SU-DHL-6 (cell line): ENCODE results near the gene ZXDC.

Source experiments
- EZH2phosphoT487 ChIP-seq: fragments of 200-600 bp; sonication (generic), shearing (Covaris generic); conservative IDR thresholded peaks from 2 replicates; pipeline ENCODE4 v1.6.1; 2018; ENCODE audit warnings: mild to moderate bottlenecking, antibody characterized with exemption, low read length, moderate library complexity, mixed read lengths
- TF ChIP-seq, protein P1 (sequence below): fragments of 200-600 bp; sonication (generic); IDR thresholded peaks from one replicate; pipeline ENCODE4 v1.5.1; 2017; ENCODE audit warnings: antibody characterized with exemption, mild to moderate bottlenecking, low read length, moderate library complexity; ENCODE audit not compliant: insufficient read depth, poor library complexity, severe bottlenecking

DNA sequence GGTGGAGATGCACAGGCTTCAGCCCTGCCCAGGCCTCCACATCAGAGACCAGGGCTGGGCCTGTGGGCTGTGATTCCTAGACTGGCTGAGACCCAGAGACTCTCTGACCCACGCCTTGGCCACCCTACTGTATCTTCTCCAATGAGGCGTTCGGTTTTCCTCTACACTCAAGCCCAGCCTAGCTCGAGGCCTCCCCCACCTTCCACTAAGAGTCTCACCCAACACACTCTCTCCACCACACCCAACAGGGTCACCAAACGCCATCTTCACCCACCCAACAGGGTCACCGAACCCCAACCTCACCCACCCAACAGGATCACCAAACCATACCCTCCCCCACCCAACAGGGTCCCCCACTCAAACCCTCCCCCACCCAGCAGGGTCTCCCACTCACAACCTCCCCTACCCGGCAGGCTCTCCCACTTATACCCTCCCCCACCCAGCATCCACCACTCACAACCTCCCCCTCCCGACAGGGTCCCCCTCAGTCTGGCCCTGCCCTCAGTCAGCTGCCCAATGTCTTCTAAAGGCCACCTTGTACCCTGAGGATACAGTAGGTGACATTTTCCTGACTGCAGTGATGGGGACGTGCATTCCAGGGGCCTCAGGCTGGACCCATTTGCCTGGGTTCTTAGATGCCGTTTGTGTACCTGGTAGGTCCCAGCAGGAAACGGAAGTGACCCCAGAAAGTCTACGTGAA lies 60.6 kb downstream of the ZXDC start:
- TF ChIP-seq, protein P1, sequence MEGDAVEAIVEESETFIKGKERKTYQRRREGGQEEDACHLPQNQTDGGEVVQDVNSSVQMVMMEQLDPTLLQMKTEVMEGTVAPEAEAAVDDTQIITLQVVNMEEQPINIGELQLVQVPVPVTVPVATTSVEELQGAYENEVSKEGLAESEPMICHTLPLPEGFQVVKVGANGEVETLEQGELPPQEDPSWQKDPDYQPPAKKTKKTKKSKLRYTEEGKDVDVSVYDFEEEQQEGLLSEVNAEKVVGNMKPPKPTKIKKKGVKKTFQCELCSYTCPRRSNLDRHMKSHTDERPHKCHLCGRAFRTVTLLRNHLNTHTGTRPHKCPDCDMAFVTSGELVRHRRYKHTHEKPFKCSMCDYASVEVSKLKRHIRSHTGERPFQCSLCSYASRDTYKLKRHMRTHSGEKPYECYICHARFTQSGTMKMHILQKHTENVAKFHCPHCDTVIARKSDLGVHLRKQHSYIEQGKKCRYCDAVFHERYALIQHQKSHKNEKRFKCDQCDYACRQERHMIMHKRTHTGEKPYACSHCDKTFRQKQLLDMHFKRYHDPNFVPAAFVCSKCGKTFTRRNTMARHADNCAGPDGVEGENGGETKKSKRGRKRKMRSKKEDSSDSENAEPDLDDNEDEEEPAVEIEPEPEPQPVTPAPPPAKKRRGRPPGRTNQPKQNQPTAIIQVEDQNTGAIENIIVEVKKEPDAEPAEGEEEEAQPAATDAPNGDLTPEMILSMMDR: no peak
- no peak for TF ChIP-seq EZH2phosphoT487
